ENCODE results near the gene AKAP10. TPM values are rescaled to one million over a fixed set of nuclear protein-coding genes. Genes with fewer than 3 reads are reported as not detected.
"Not testable (repeated sequence)": the region's sequence is repeated elsewhere in the genome, so short reads cannot be mapped to it uniquely, and the experiment has no call there.

The AKAP10 gene
- total and polyA plus RNA-seq, 7 experiments from 2014 or later, result 17.0 to 69.0 (median 50.5) TPM

DNA sequence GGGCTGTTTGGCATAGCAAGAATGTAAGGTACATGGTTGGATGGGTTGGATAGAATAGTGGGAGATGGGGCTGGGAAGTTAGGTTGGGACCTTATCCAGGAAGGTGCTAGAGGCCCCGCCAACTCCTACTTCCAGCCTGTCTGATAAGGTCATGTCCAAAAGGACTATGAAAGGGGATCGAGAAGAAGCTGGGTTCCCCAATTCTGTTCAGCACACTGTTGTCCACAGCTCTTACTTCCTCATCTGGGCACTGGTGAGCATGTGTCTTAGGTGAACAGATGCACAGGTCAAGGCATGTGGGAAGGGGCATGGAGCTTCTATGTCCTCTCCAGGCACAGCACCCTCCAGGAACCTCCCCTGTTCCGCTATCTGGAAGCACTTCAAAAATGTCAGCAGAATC is 104.3 kb downstream of the AKAP10 start:
- ChIA-PET POLR2A (no interaction called here), CTCF (no interaction called here)
- no peaks in the 10 kb centered on the region for H3K36me3 ChIP-seq (ENCODE audit: control insufficient read depth in 2 of 3, insufficient read depth in 3 of 3, low read length in 3 of 3)
- no peaks in the 10 kb centered on the region for H3K27me3 ChIP-seq (ENCODE audit: control insufficient read depth in 2 of 2, insufficient read depth in 2 of 2, low read length in 2 of 2)
- H3K4me3 Mint-ChIP-seq, result no peak overlapping the region
- intact Hi-C loops (cut with micrococcal nuclease), result no loop called here
- H3K36me3 Mint-ChIP-seq, result no peaks in the 10 kb centered on the region
- H3K4me1 Mint-ChIP-seq, result peaks cover 22 to 90% (median 67%) of the 10 kb centered on the region in 7 donors
- ATAC-seq (no peak), DNase-seq (no peak)
- H3K4me1 ChIP-seq (ENCODE audit: control insufficient read depth in 2 of 2, insufficient read depth in 2 of 2, low read length in 2 of 2), result peaks cover 20 to 58% of the 10 kb centered on the region in 2 donors
- H3K27me3 Mint-ChIP-seq, result peaks cover 0 to 9% (median 0%) of the 10 kb centered on the region in 5 donors
- H3K9me3 ChIP-seq (ENCODE audit: control insufficient read depth in 2 of 3, low read length in 3 of 3), result no peaks in the 10 kb centered on the region
- H3K9me3 Mint-ChIP-seq, result no peaks in the 10 kb centered on the region
- no peak overlapping the region for H3K4me3 ChIP-seq (ENCODE audit: low read length)
- peak overlapping the region in 8 of 9 donors; percentile 4 to 88 (median 68) for H3K27ac Mint-ChIP-seq
- no peak overlapping the region for H3K27ac ChIP-seq (ENCODE audit: low read depth, low read length)

- intact Hi-C loops (cut with micrococcal nuclease), result loop anchor here in 1 of 2 donors (5.0 kb wide), 3 partner anchors 44 to 506 kb away; partner anchors contain the start of gene B9D1
- Histone ChIP-seq H3K27me3 (ENCODE audit: control insufficient read depth in 2 of 2, insufficient read depth in 2 of 2, low read length in 2 of 2) (no peaks in the 10 kb centered on the region), H3K27ac (ENCODE audit: low read depth, low read length) (no peak overlapping the region), H3K4me1 (ENCODE audit: control insufficient read depth in 2 of 2, insufficient read depth in 2 of 2, low read length in 2 of 2) (peaks cover 4 to 37% of the 10 kb centered on the region in 2 donors), H3K36me3 (ENCODE audit: control insufficient read depth in 2 of 3, insufficient read depth in 3 of 3, low read length in 3 of 3) (peaks cover 0 to 3% (median 0%) of the 10 kb centered on the region in 3 experiments), H3K9me3 (ENCODE audit: control insufficient read depth in 2 of 3, low read length in 3 of 3) (no peaks in the 10 kb centered on the region), H3K4me3 (ENCODE audit: low read length) (peak overlapping the region; percentile 78)
- ChIA-PET POLR2A (interaction anchor here (0.7 to 3.0 kb wide), 9 partner anchors 8 to 110 kb away, joined by 3 to 21 read pairs (median 4); partner anchors contain the start of gene AKAP10), CTCF (interaction anchor here (0.9 to 1.1 kb wide), 2 partner anchors 9 to 10 kb away, joined by 3 to 4 read pairs; no protein-coding TSS in a partner anchor)
- Mint-ChIP-seq H3K4me1 (peaks cover 9 to 72% (median 46%) of the 10 kb centered on the region in 7 donors), H3K36me3 (peaks cover 0 to 1% (median 0%) of the 10 kb centered on the region in 5 donors), H3K27me3 (no peaks in the 10 kb centered on the region), H3K27ac (peak overlapping the region in 7 of 9 donors; percentile 69 to 93 (median 87)), H3K9me3 (no peaks in the 10 kb centered on the region), H3K4me3 (peak overlapping the region in 9 of 10 donors; percentile 63 to 85 (median 77))
- ATAC-seq (no peak), DNase-seq (peak in 1 of 9 donors; percentile 7)
Measured at GRCh38 chr17:19868079-19868395, 109.6 kb downstream of the AKAP10 start.

GRCh38 chr17:19867329-19868078 is 110.1 kb downstream of the AKAP10 start, which contains the start of gene ULK2:
Gene ULK2 (minus strand): TSS chr17:19867936. CDS start chr17:19867417, 519 bp downstream.
- intact Hi-C loops (cut with micrococcal nuclease), result loop anchor here in 1 of 2 donors (1.0 to 5.0 kb wide), 6 partner anchors 9 to 505 kb away; partner anchors contain the start of genes AKAP10 and B9D1
- ChIA-PET POLR2A (interaction anchor here (0.7 to 3.0 kb wide), 9 partner anchors 9 to 110 kb away, joined by 3 to 21 read pairs (median 4); partner anchors contain the start of gene AKAP10), CTCF (interaction anchor here (0.9 to 1.1 kb wide), 2 partner anchors 9 to 10 kb away, joined by 3 to 4 read pairs; no protein-coding TSS in a partner anchor)
- Mint-ChIP-seq H3K4me3 (peak within 1 kb of the TSS; percentile 78 to 88 (median 84)), H3K4me1 (peaks cover 9 to 68% (median 45%) of the 10 kb centered on the region in 7 donors), H3K36me3 (peaks cover 0 to 6% (median 0%) of the 10 kb centered on the region in 5 donors), H3K27me3 (no peaks in the 10 kb centered on the region), H3K27ac (peak within 1 kb of the TSS; percentile 69 to 93 (median 86)), H3K9me3 (no peaks in the 10 kb centered on the region)
- DNase-seq, result peak; percentile 33 to 67 (median 54)
- peak within 1 kb of the TSS; percentile 72 for H3K27ac ChIP-seq (ENCODE audit: low read depth, low read length)
- H3K9me3 ChIP-seq (ENCODE audit: control insufficient read depth in 2 of 3, low read length in 3 of 3), result no peaks in the 10 kb centered on the region
- ATAC-seq, result peak; percentile 84
- H3K4me3 ChIP-seq (ENCODE audit: low read length), result peak within 1 kb of the TSS; percentile 78
- no peaks in the 10 kb centered on the region for H3K27me3 ChIP-seq (ENCODE audit: control insufficient read depth in 2 of 2, insufficient read depth in 2 of 2, low read length in 2 of 2)
- peaks cover 0 to 3% (median 0%) of the 10 kb centered on the region in 3 experiments for H3K36me3 ChIP-seq (ENCODE audit: control insufficient read depth in 2 of 3, insufficient read depth in 3 of 3, low read length in 3 of 3)
- H3K4me1 ChIP-seq (ENCODE audit: control insufficient read depth in 2 of 2, insufficient read depth in 2 of 2, low read length in 2 of 2), result peaks cover 4 to 34% of the 10 kb centered on the region in 2 donors

GRCh38 chr17:19867079-19867328 is 110.6 kb downstream of the AKAP10 start:
- peaks cover 9 to 66% (median 45%) of the 10 kb centered on the region in 7 donors for H3K4me1 Mint-ChIP-seq
- H3K36me3 ChIP-seq (ENCODE audit: control insufficient read depth in 2 of 3, insufficient read depth in 3 of 3, low read length in 3 of 3), result peaks cover 0 to 3% (median 0%) of the 10 kb centered on the region in 3 experiments
- DNase-seq (peak in 6 of 9 donors; percentile 26 to 51 (median 46)), ATAC-seq (peak; percentile 58)
- H3K4me3 Mint-ChIP-seq, result peak overlapping the region; percentile 77 to 88 (median 84)
- ChIA-PET CTCF (no interaction called here), POLR2A (interaction anchor here (0.7 to 3.0 kb wide), 6 partner anchors 9 to 95 kb away, joined by 3 to 21 read pairs (median 4); no protein-coding TSS in a partner anchor)
- intact Hi-C loops (cut with micrococcal nuclease), result loop anchor here in 1 of 2 donors (1.0 to 5.0 kb wide), 6 partner anchors 9 to 505 kb away; partner anchors contain the start of genes AKAP10 and B9D1
- peaks cover 4 to 34% of the 10 kb centered on the region in 2 donors for H3K4me1 ChIP-seq (ENCODE audit: control insufficient read depth in 2 of 2, insufficient read depth in 2 of 2, low read length in 2 of 2)
- H3K9me3 Mint-ChIP-seq, result no peaks in the 10 kb centered on the region
- H3K36me3 Mint-ChIP-seq, result peaks cover 0 to 6% (median 0%) of the 10 kb centered on the region in 5 donors
- H3K9me3 ChIP-seq (ENCODE audit: control insufficient read depth in 2 of 3, low read length in 3 of 3), result no peaks in the 10 kb centered on the region
- H3K27me3 Mint-ChIP-seq, result no peaks in the 10 kb centered on the region
- H3K4me3 ChIP-seq (ENCODE audit: low read length), result peak overlapping the region; percentile 78
- peak overlapping the region; percentile 62 to 82 (median 75) for H3K27ac Mint-ChIP-seq
- H3K27ac ChIP-seq (ENCODE audit: low read depth, low read length), result peak overlapping the region; percentile 72
- H3K27me3 ChIP-seq (ENCODE audit: control insufficient read depth in 2 of 2, insufficient read depth in 2 of 2, low read length in 2 of 2), result no peaks in the 10 kb centered on the region

- no peaks in the 10 kb centered on the region for H3K27me3 ChIP-seq (ENCODE audit: control insufficient read depth in 2 of 2, insufficient read depth in 2 of 2, low read length in 2 of 2)
- ATAC-seq (no peak), DNase-seq (no peak)
- no peak overlapping the region for H3K27ac ChIP-seq (ENCODE audit: low read depth, low read length)
- ChIA-PET POLR2A (interaction anchor here (0.6 to 1.6 kb wide), 4 partner anchors 9 to 609 kb away, joined by 3 to 5 read pairs (median 4); no protein-coding TSS in a partner anchor), CTCF (interaction anchor here (0.6 to 1.8 kb wide), 3 partner anchors 10 to 93 kb away, joined by 3 to 4 read pairs (median 3); no protein-coding TSS in a partner anchor)
- peaks cover 0 to 3% (median 0%) of the 10 kb centered on the region in 3 experiments for H3K36me3 ChIP-seq (ENCODE audit: control insufficient read depth in 2 of 3, insufficient read depth in 3 of 3, low read length in 3 of 3)
- no peaks in the 10 kb centered on the region for H3K9me3 ChIP-seq (ENCODE audit: control insufficient read depth in 2 of 3, low read length in 3 of 3)
- no peaks in the 10 kb centered on the region for H3K27me3 Mint-ChIP-seq
- H3K36me3 Mint-ChIP-seq, result peaks cover 0 to 6% (median 1%) of the 10 kb centered on the region in 5 donors
- peaks cover 4 to 22% of the 10 kb centered on the region in 2 donors for H3K4me1 ChIP-seq (ENCODE audit: control insufficient read depth in 2 of 2, insufficient read depth in 2 of 2, low read length in 2 of 2)
- intact Hi-C loops (cut with micrococcal nuclease), result loop anchor here in 1 of 2 donors (5.0 kb wide), 3 partner anchors 47 to 503 kb away; partner anchors contain the start of gene B9D1
- peaks cover 9 to 48% (median 38%) of the 10 kb centered on the region in 7 donors for H3K4me1 Mint-ChIP-seq
- no peak overlapping the region for H3K4me3 ChIP-seq (ENCODE audit: low read length)
- peak overlapping the region in 8 of 9 donors; percentile 29 to 82 (median 53) for H3K27ac Mint-ChIP-seq
- peak overlapping the region in 8 of 10 donors; percentile 25 to 84 (median 56) for H3K4me3 Mint-ChIP-seq
- no peaks in the 10 kb centered on the region for H3K9me3 Mint-ChIP-seq
Measured at GRCh38 chr17:19865021-19865420, 112.6 kb downstream of the AKAP10 start.

- DNase-seq; H3K27me3 Mint-ChIP-seq; H3K27ac ChIP-seq (ENCODE audit: low read depth, low read length); H3K4me1 ChIP-seq (ENCODE audit: control insufficient read depth in 2 of 2, insufficient read depth in 2 of 2, low read length in 2 of 2); CTCF ChIA-PET; H3K27ac Mint-ChIP-seq; intact Hi-C loops (cut with micrococcal nuclease); H3K27me3 ChIP-seq (ENCODE audit: control insufficient read depth in 2 of 2, insufficient read depth in 2 of 2, low read length in 2 of 2); H3K4me3 Mint-ChIP-seq; H3K9me3 ChIP-seq (ENCODE audit: control insufficient read depth in 2 of 3, low read length in 3 of 3); H3K4me3 ChIP-seq (ENCODE audit: low read length); ATAC-seq; H3K36me3 ChIP-seq (ENCODE audit: control insufficient read depth in 2 of 3, insufficient read depth in 3 of 3, low read length in 3 of 3); H3K9me3 Mint-ChIP-seq: not testable (repeated sequence)
- Mint-ChIP-seq H3K4me1 (peaks cover 4 to 26% (median 15%) of the 10 kb centered on the region in 7 donors), H3K36me3 (peaks cover 0 to 13% (median 9%) of the 10 kb centered on the region in 5 donors)
- POLR2A ChIA-PET, result interaction anchor here (0.6 kb wide), 1 partner anchor 89 kb away, joined by 5 read pairs; no protein-coding TSS in a partner anchor
Measured at GRCh38 chr17:19860647-19861177, 116.9 kb downstream of the AKAP10 start.

Measured in naive thymus-derived CD4-positive, alpha-beta T cell (primary cell).